H9 (cell line): ENCODE measurements around the gene GPC6. TPM values are rescaled to one million over a fixed set of nuclear protein-coding genes. Genes with fewer than 3 reads are reported as not detected.

ENCODE experiments used
- DNase-seq: peaks from one replicate; pipeline ENCODE4 v3.0.0-alpha.2; 2017
- H2AFZ ChIP-seq: one replicate; pipeline ENCODE4 v1.6.1; 2013; ENCODE audit warnings: mild to moderate bottlenecking, low read length, control low read depth, moderate library complexity
- H2AK5ac ChIP-seq: 2 replicates; pipeline ENCODE4 v1.6.1; 2013; ENCODE audit warnings: low read length, control low read depth, mixed read lengths; ENCODE audit not compliant: insufficient read length
- H2BK120ac ChIP-seq: one replicate; pipeline ENCODE4 v1.6.1; 2013; ENCODE audit warnings: low read depth, mild to moderate bottlenecking, low read length, control low read depth, inconsistent platforms; ENCODE audit not compliant: poor library complexity, severe bottlenecking
- H2BK12ac ChIP-seq: 2 replicates; pipeline ENCODE4 v1.6.1; 2013; ENCODE audit warnings: low read length, control low read depth, mixed read lengths, low read depth; ENCODE audit not compliant: insufficient read length
- H2BK15ac ChIP-seq: 2 replicates; pipeline ENCODE4 v1.6.1; 2013; ENCODE audit warnings: low read depth, low read length, control low read depth
- H2BK20ac ChIP-seq: one replicate; pipeline ENCODE4 v1.6.1; 2013; ENCODE audit warnings: low read depth, mild to moderate bottlenecking, low read length, control low read depth, inconsistent platforms; ENCODE audit not compliant: poor library complexity, severe bottlenecking
- H2BK5ac ChIP-seq: 2 replicates; pipeline ENCODE4 v1.6.1; 2013; ENCODE audit warnings: low read length, control low read depth, mixed read lengths; ENCODE audit not compliant: insufficient read length
- H3K14ac ChIP-seq: 2 replicates; pipeline ENCODE4 v1.6.1; 2013; ENCODE audit warnings: low read length, control low read depth; ENCODE audit not compliant: insufficient read depth
- H3K18ac ChIP-seq: 2 replicates; pipeline ENCODE4 v1.6.1; 2013; ENCODE audit warnings: low read depth, mild to moderate bottlenecking, mixed read lengths, low read length, control low read depth; ENCODE audit not compliant: insufficient read length
- H3K23ac ChIP-seq: 2 replicates; pipeline ENCODE4 v1.6.1; 2013; ENCODE audit warnings: low read length, control low read depth, mixed read lengths, low read depth; ENCODE audit not compliant: insufficient read length
- H3K23me2 ChIP-seq: 2 replicates; pipeline ENCODE4 v1.6.1; 2013; ENCODE audit warnings: low read depth, mild to moderate bottlenecking, mixed read lengths, low read length, control low read depth; ENCODE audit not compliant: insufficient read length, poor library complexity, severe bottlenecking
- H3K27ac ChIP-seq: 2 replicates; pipeline ENCODE4 v1.5.1; 2013; ENCODE audit warnings: low read length, control low read depth, mixed read lengths, low read depth; ENCODE audit not compliant: insufficient read length
- H3K27me3 ChIP-seq: 2 replicates; pipeline ENCODE4 v1.6.1; 2013; ENCODE audit warnings: low read length, control low read depth, inconsistent platforms; ENCODE audit not compliant: insufficient read depth
- H3K4ac ChIP-seq: 2 replicates; pipeline ENCODE4 v1.6.1; 2013; ENCODE audit warnings: low read depth, mild to moderate bottlenecking, control low read depth, inconsistent platforms, low read length, moderate library complexity
- H3K4me1 ChIP-seq: 2 replicates; pipeline ENCODE4 v1.6.1; 2013; ENCODE audit warnings: low read length, control low read depth, inconsistent platforms; ENCODE audit not compliant: insufficient read depth
- H3K4me2 ChIP-seq: 2 replicates; pipeline ENCODE4 v1.6.1; 2013; ENCODE audit warnings: low read length, control low read depth, mixed read lengths; ENCODE audit not compliant: insufficient read length, insufficient read depth
- H3K56ac ChIP-seq: 2 replicates; pipeline ENCODE4 v1.6.1; 2013; ENCODE audit warnings: low read depth, mild to moderate bottlenecking, mixed read lengths, low read length, control low read depth; ENCODE audit not compliant: insufficient read length
- H3K79me1 ChIP-seq: 2 replicates; pipeline ENCODE4 v1.6.1; 2013; ENCODE audit warnings: low read depth, mild to moderate bottlenecking, moderate library complexity, low read length, control low read depth, inconsistent platforms; ENCODE audit not compliant: insufficient read depth, poor library complexity, severe bottlenecking
- H3K79me2 ChIP-seq: 2 replicates; pipeline ENCODE4 v1.6.1; 2013; ENCODE audit warnings: low read length, control low read depth, inconsistent platforms; ENCODE audit not compliant: insufficient read depth
- H3K9ac ChIP-seq: 2 replicates; pipeline ENCODE4 v1.6.1; 2013; ENCODE audit warnings: low read length, control low read depth, mixed read lengths; ENCODE audit not compliant: insufficient read length; ENCODE audit errors: extremely low read depth
- H3K9me3 ChIP-seq: one replicate; pipeline ENCODE4 v1.6.1; 2013; ENCODE audit warnings: low read depth, low read length, inconsistent platforms; ENCODE audit not compliant: control insufficient read depth
- H3T11ph ChIP-seq: one replicate; pipeline ENCODE4 v1.6.1; 2013; ENCODE audit warnings: mild to moderate bottlenecking, low read length, control low read depth, inconsistent platforms
- H4K20me1 ChIP-seq: one replicate; pipeline ENCODE4 v1.6.1; 2013; ENCODE audit not compliant: control insufficient read depth, insufficient read length, insufficient read depth
- H4K5ac ChIP-seq: 2 replicates; pipeline ENCODE4 v1.6.1; 2013; ENCODE audit warnings: low read depth, mild to moderate bottlenecking, mixed read lengths, low read length, control low read depth; ENCODE audit not compliant: insufficient read length
- H4K8ac ChIP-seq: replicated peaks from 2 replicates; pipeline ENCODE4 v1.6.1; 2013; ENCODE audit warnings: low read length, control low read depth, mixed read lengths, low read depth; ENCODE audit not compliant: insufficient read length
- H4K91ac ChIP-seq: 2 replicates; pipeline ENCODE4 v1.6.1; 2013; ENCODE audit warnings: low read depth, mild to moderate bottlenecking, moderate library complexity, mixed read lengths, low read length, control low read depth; ENCODE audit not compliant: insufficient read length
- H3K27ac Mint-ChIP-seq, 3 experiments: 2 replicates in 2 of 3; 3 replicates in 1 of 3; pipeline ENCODE4 v1.8.0; 2020 to 2021; ENCODE audit warnings: mixed read lengths in 3 of 3, mild to moderate bottlenecking in 1 of 3, moderate library complexity in 1 of 3
- H3K27me3 Mint-ChIP-seq: 2 replicates; pipeline ENCODE4 v1.8.0; 2021; ENCODE audit warnings: low read depth, mild to moderate bottlenecking, moderate library complexity, mixed read lengths
- H3K36me3 Mint-ChIP-seq, 3 experiments: 2 replicates in 2 of 3; 3 replicates in 1 of 3; pipeline ENCODE4 v1.8.0; 2020 to 2021; ENCODE audit warnings: low read depth in 3 of 3, mixed read lengths in 3 of 3; ENCODE audit not compliant: insufficient read depth in 1 of 3
- H3K4me1 Mint-ChIP-seq, 2 experiments: 2 replicates each; pipeline ENCODE4 v1.8.0; 2020; ENCODE audit warnings: mixed read lengths in 2 of 2
- H3K4me3 Mint-ChIP-seq, 2 experiments: 2 replicates in 1 of 2; 3 replicates in 1 of 2; pipeline ENCODE4 v1.8.0; 2020 to 2021; ENCODE audit warnings: mild to moderate bottlenecking in 2 of 2, mixed read lengths in 2 of 2, moderate library complexity in 1 of 2
- H3K9me3 Mint-ChIP-seq, 2 experiments: 2 replicates in 1 of 2; 3 replicates in 1 of 2; pipeline ENCODE4 v1.8.0; 2020; ENCODE audit warnings: mild to moderate bottlenecking in 2 of 2, mixed read lengths in 2 of 2, moderate library complexity in 1 of 2
- WGBS: extraction: QIAGEN DNeasy Blood & Tissue Kit; methylation state at CpG from one replicate; pipeline ENCODE4 v1.1.7; 2013; ENCODE audit warnings: missing lambda C conversion rate, low lambda C conversion rate, mixed read lengths; ENCODE audit not compliant: insufficient read length; ENCODE audit errors: extremely low coverage; 5-methylcytosine and 5-hydroxymethylcytosine counted together
- total RNA-seq: library from RNA; stranded (reverse); gene quantifications from 2 replicates; pipeline ENCODE4 v1.2.1, GENCODE V29; 2021
- TF ChIP-seq, protein P1 (sequence below): fragments of 200-600 bp; sonication (generic); conservative IDR thresholded peaks from 3 replicates; pipeline ENCODE4 v1.8.0; 2021; ENCODE audit warnings: antibody characterized with exemption, mild to moderate bottlenecking

GPC6 gene
- total RNA-seq, 1 experiment from 2014 or later: 15.6 TPM

DNA sequence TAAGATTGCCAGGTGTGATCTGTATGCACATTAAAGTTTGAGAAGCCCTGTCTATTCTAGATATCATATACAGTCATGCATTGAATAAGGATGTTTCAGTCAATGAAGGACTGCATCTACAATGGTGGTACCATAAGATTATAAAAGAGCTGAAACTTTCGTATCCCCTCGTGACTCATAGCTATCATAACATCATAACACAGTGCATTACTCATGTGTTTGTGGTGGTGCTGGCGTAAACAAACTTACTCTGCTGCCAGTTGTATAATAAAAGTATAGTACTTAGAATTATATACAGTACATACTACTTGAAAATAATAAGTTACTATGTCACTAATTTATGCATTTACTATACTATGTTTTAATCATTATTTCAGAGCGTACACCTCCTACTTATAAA lies 489.3 kb downstream of the GPC6 start:
- H3K23ac ChIP-seq: no peak overlapping the region
- H3T11ph ChIP-seq: no peak overlapping the region
- DNase-seq: no peak
- no peak overlapping the region for H2BK15ac ChIP-seq
- no peak overlapping the region for H3K27ac Mint-ChIP-seq
- no CpG with 5 or more reads among the region's 4 CpGs for WGBS
- H2BK5ac ChIP-seq: no peak overlapping the region
- H2BK120ac ChIP-seq: no peak overlapping the region
- H3K4me2 ChIP-seq: no peak overlapping the region
- no peak overlapping the region for H3K14ac ChIP-seq
- H3K79me1 ChIP-seq: no peaks in the 10 kb centered on the region
- H3K27me3 ChIP-seq: no peaks in the 10 kb centered on the region
- H3K4me3 Mint-ChIP-seq: no peak overlapping the region
- no peak overlapping the region for H2BK20ac ChIP-seq
- H3K27ac ChIP-seq: no peak overlapping the region
- no peak overlapping the region for H4K8ac ChIP-seq
- no peaks in the 10 kb centered on the region for H4K20me1 ChIP-seq
- no peak overlapping the region for H2AK5ac ChIP-seq
- no peak overlapping the region for H2BK12ac ChIP-seq
- no peaks in the 10 kb centered on the region for H3K4me1 Mint-ChIP-seq
- H4K91ac ChIP-seq: no peak overlapping the region
- no peaks in the 10 kb centered on the region for H3K23me2 ChIP-seq
- H2AFZ ChIP-seq: no peak overlapping the region
- no peak overlapping the region for H3K56ac ChIP-seq
- H3K27me3 Mint-ChIP-seq: no peaks in the 10 kb centered on the region
- H3K9me3 ChIP-seq: no peaks in the 10 kb centered on the region
- H3K36me3 Mint-ChIP-seq: peaks cover 12 to 17% (median 16%) of the 10 kb centered on the region in 3 experiments
- no peak overlapping the region for H3K4ac ChIP-seq
- H3K18ac ChIP-seq: no peak overlapping the region
- no peaks in the 10 kb centered on the region for H3K4me1 ChIP-seq
- TF ChIP-seq, protein P1, sequence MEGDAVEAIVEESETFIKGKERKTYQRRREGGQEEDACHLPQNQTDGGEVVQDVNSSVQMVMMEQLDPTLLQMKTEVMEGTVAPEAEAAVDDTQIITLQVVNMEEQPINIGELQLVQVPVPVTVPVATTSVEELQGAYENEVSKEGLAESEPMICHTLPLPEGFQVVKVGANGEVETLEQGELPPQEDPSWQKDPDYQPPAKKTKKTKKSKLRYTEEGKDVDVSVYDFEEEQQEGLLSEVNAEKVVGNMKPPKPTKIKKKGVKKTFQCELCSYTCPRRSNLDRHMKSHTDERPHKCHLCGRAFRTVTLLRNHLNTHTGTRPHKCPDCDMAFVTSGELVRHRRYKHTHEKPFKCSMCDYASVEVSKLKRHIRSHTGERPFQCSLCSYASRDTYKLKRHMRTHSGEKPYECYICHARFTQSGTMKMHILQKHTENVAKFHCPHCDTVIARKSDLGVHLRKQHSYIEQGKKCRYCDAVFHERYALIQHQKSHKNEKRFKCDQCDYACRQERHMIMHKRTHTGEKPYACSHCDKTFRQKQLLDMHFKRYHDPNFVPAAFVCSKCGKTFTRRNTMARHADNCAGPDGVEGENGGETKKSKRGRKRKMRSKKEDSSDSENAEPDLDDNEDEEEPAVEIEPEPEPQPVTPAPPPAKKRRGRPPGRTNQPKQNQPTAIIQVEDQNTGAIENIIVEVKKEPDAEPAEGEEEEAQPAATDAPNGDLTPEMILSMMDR: no peak
- no peak overlapping the region for H4K5ac ChIP-seq
- peaks cover 11 to 18% of the 10 kb centered on the region in 2 experiments; a peak in 4 of 5 replicates for H3K9me3 Mint-ChIP-seq
- no peaks in the 10 kb centered on the region for H3K79me2 ChIP-seq
- H3K9ac ChIP-seq: no peak overlapping the region
